Spleen (tissue), 7 donors: ENCODE data around the gene RPL32.

Experiments used
- POLR2A ChIP-seq, 3 donors: fragments of 450-650 bp; IDR thresholded peaks; one replicate each; pipeline ENCODE4 v1.5.1; 2017; ENCODE audit warnings: antibody characterized with exemption in 3 of 3, mild to moderate bottlenecking in 1 of 3
- POLR2AphosphoS5 ChIP-seq, 3 donors: sonication (generic); formaldehyde crosslinking; IDR thresholded peaks; one replicate each; pipeline ENCODE4 v1.5.1; 2017; ENCODE audit warnings: antibody characterized with exemption in 3 of 3
- TF ChIP-seq, protein P1 (sequence below), 11 experiments: fragments of 200-600 bp in 7 of 11; fragments of 450-650 bp in 4 of 11; sonication (generic) in 4 of 11; IDR thresholded peaks in 8 of 11; conservative IDR thresholded peaks in 3 of 11; 1 replicate in 7 of 11; 2 replicates in 4 of 11; pipeline versions ENCODE4 v1.4.0 to v1.8.0; 2016 to 2021; ENCODE audit warnings: antibody characterized with exemption in 11 of 11, inconsistent platforms in 4 of 11, mild to moderate bottlenecking in 1 of 11
- donor health status: DM: no; HTN: no; CAD: no; lungs with moderate emphysema.
- donor health status: DM: no; HTN: no; CAD: no.
- donor health status: DM: no; HTN: no; CAD: no.

GRCh38 chr3:12796171-12797123 is 44.9 kb downstream of the RPL32 start, which contains the start of gene CAND2:
- TF ChIP-seq, protein P1, sequence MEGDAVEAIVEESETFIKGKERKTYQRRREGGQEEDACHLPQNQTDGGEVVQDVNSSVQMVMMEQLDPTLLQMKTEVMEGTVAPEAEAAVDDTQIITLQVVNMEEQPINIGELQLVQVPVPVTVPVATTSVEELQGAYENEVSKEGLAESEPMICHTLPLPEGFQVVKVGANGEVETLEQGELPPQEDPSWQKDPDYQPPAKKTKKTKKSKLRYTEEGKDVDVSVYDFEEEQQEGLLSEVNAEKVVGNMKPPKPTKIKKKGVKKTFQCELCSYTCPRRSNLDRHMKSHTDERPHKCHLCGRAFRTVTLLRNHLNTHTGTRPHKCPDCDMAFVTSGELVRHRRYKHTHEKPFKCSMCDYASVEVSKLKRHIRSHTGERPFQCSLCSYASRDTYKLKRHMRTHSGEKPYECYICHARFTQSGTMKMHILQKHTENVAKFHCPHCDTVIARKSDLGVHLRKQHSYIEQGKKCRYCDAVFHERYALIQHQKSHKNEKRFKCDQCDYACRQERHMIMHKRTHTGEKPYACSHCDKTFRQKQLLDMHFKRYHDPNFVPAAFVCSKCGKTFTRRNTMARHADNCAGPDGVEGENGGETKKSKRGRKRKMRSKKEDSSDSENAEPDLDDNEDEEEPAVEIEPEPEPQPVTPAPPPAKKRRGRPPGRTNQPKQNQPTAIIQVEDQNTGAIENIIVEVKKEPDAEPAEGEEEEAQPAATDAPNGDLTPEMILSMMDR (IDR thresholded peaks at IDR 0.05 in 8 of 11, conservative IDR thresholded peaks at IDR 0.05 in 3 of 11) = no peak
- TF ChIP-seq POLR2A (IDR thresholded peaks at IDR 0.05) (no peak), POLR2AphosphoS5 (IDR thresholded peaks at IDR 0.05) (peak in 2 of 3 donors; percentile 59 to 66)
